Upper lobe of left lung (tissue), 6 donors: ENCODE measurements around the gene ITPKB. TPM values are rescaled to one million over a fixed set of nuclear protein-coding genes. Genes with fewer than 3 reads are reported as not detected.

Experiments
- ATAC-seq, 2 donors: fragments of 200-7000 bp; cut with Tn5 transposase; one replicate each; pipeline ENCODE4 v1.9.1; 2022; ENCODE audit warnings: mild to moderate bottlenecking in 2 of 2, moderate library complexity in 2 of 2; ENCODE audit not compliant: low FRiP score in 2 of 2
- DNase-seq, 2 donors: peaks; one replicate each; pipeline ENCODE4 v3.0.0-alpha.2; 2019 to 2020
- H3K27ac ChIP-seq, 4 donors: fragments of 200-600 bp; sonication (generic); one replicate each; pipeline ENCODE4 v1.5.1; 2016 to 2019
- H3K27me3 ChIP-seq, 4 donors: fragments of 200-600 bp; sonication (generic); one replicate each; pipeline ENCODE4 v1.5.1; 2017 to 2019
- H3K36me3 ChIP-seq, 4 donors: fragments of 200-600 bp; sonication (generic); one replicate each; pipeline ENCODE4 v1.5.1; 2016 to 2019
- H3K4me1 ChIP-seq, 4 donors: fragments of 200-600 bp; sonication (generic); one replicate each; pipeline ENCODE4 v1.5.1; 2018 to 2019
- H3K4me3 ChIP-seq, 4 donors: fragments of 200-600 bp; sonication (generic); one replicate each; pipeline ENCODE4 v1.5.1; 2017 to 2019; ENCODE audit warnings: mild to moderate bottlenecking in 2 of 4, moderate library complexity in 1 of 4
- H3K9me3 ChIP-seq, 4 donors: fragments of 200-600 bp; sonication (generic); one replicate each; pipeline ENCODE4 v1.5.1; 2018 to 2019
- CTCF ChIP-seq, 6 experiments: fragments of 450-650 bp in 4 of 6; fragments of 200-600 bp in 2 of 6; sonication (generic) in 2 of 6; IDR thresholded peaks; one replicate each; pipeline ENCODE4 v1.5.1; 2016 to 2019; ENCODE audit warnings: antibody characterized with exemption in 6 of 6
- EP300 ChIP-seq, 4 donors: sonication (generic); formaldehyde crosslinking; IDR thresholded peaks; one replicate each; pipeline ENCODE4 v1.5.1; 2017; ENCODE audit warnings: antibody characterized with exemption in 4 of 4, control low read depth in 2 of 4
- POLR2A ChIP-seq, 4 donors: fragments of 450-650 bp; IDR thresholded peaks; one replicate each; pipeline ENCODE4 v1.5.1; 2016 to 2017; ENCODE audit warnings: antibody characterized with exemption in 4 of 4, mild to moderate bottlenecking in 2 of 4
- POLR2AphosphoS5 ChIP-seq, 2 donors: sonication (generic); formaldehyde crosslinking; IDR thresholded peaks; one replicate each; pipeline ENCODE4 v1.5.1; 2017; ENCODE audit warnings: antibody characterized with exemption in 2 of 2
- WGBS, 2 donors: methylation state at CpG; one replicate each; pipeline ENCODE4 v1.1.5; 2017 to 2018; 5-methylcytosine and 5-hydroxymethylcytosine counted together
- total RNA-seq, 6 donors: library from RNA; depleted of rRNA in 4 of 6; stranded (reverse); fragments of >200 nt in 4 of 6; gene quantifications; one replicate each; pipeline versions ENCODE4 v1.1.0 to v1.2.1, GENCODE V29; 2016 to 2021
- donor health status: DM: no; HTN: no; CAD: no; lungs with moderate emphysema.
- donor health status: DM: no; HTN: yes; CAD: no; lungs with severe emphysema.

The ITPKB gene
- total RNA-seq, 6 donors from 2014 or later: 19.8 to 62.9 (median 45.8) TPM

DNA sequence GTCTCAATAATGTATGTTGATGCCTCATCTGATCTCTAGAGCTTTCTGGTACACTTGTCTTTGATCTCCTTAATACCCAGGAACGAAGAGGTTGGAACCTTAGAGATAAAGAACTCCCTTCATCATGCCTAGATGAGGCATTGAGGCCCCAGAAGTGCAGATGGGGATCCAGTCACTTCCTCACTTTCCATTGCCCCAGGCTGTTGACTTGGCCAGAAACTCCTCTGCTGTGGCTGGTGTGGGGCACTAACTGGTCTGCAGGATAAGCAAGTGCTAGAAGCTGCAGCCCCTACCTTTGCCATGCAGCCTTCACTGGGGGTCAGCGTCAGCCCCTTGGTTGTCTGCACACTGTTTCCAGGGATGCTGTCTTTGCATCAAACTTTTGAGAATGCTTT lies 140.6 kb downstream of the ITPKB start:
- ATAC-seq: no peak
- peaks cover 2 to 12% (median 5%) of the 10 kb centered on the region in 4 donors for H3K4me1 ChIP-seq
- no peak overlapping the region for H3K27ac ChIP-seq
- H3K27me3 ChIP-seq: no peaks in the 10 kb centered on the region
- 78 to 93% methylated on average over 1 to 2 of the region's 2 CpGs for WGBS, 2 donors
- no peaks in the 10 kb centered on the region for H3K36me3 ChIP-seq
- H3K4me3 ChIP-seq: no peak overlapping the region
- no peak for DNase-seq
- H3K9me3 ChIP-seq: peaks cover 0 to 5% (median 0%) of the 10 kb centered on the region in 4 donors
- TF ChIP-seq CTCF (IDR thresholded peaks at IDR 0.05): no peak
- TF ChIP-seq EP300 (IDR thresholded peaks at IDR 0.05): no peak
- no peak for TF ChIP-seq POLR2A (IDR thresholded peaks at IDR 0.05)
- no peak for TF ChIP-seq POLR2AphosphoS5 (IDR thresholded peaks at IDR 0.05)

DNA sequence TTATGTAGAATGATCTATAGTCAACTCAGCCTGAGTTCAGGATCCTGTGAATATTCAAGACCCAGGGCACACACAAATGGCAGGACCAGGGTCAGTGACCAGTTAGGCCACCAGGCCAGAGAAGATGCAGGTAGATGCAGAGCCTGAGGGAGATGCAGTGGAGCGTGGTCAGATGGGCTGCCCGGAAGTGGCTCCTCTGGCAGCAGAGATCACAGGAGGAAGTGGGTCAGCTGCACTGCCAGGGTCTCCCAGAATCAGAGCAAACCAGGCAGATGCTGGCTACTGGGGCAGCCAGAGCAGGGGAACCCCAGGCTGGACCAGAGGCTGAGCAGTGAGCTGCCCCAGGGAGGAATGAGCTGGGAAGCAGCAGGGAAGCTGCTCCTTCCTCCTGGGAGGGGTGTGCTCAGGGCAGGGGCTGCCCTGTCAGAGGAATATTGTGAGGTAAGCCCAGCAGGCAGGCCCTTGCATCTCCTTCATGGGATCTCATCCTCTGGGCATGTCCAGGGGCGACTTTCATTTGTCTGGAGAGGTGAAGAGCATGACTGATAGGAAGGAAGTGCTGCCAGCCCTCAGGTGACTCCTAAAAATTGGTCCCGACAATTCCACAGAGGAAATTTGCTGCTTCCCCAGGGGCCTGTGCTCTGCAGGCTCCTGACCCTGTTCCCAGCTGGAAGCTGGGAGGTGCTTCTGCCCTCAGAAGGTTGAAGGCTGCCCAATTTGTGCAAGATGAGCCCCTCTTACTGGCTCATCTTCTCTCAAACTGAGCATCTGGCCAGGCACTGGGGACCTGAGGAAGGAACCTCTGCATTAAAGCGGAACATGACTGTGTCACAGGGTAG lies 141.2 kb downstream of the ITPKB start:
- Histone ChIP-seq H3K27me3 (no peaks in the 10 kb centered on the region), H3K27ac (no peak overlapping the region), H3K4me3 (no peak overlapping the region), H3K36me3 (no peaks in the 10 kb centered on the region), H3K4me1 (peaks cover 0 to 6% (median under 1%) of the 10 kb centered on the region in 4 donors), H3K9me3 (peaks cover 0 to 5% (median 0%) of the 10 kb centered on the region in 4 donors)
- TF ChIP-seq CTCF (IDR thresholded peaks at IDR 0.05): no peak
- no peak for TF ChIP-seq POLR2AphosphoS5 (IDR thresholded peaks at IDR 0.05)
- TF ChIP-seq POLR2A (IDR thresholded peaks at IDR 0.05): no peak
- TF ChIP-seq EP300 (IDR thresholded peaks at IDR 0.05): no peak
- DNase-seq: no peak
- ATAC-seq: no peak
- 77 to 82% methylated on average over 3 to 5 of the region's 5 CpGs for WGBS, 2 donors

GRCh38 chr1:226596531-226597165 lies 142.4 kb downstream of the ITPKB start:
- H3K27me3 ChIP-seq: no peaks in the 10 kb centered on the region
- no peak for DNase-seq
- TF ChIP-seq POLR2A (IDR thresholded peaks at IDR 0.05): no peak
- no peak overlapping the region for H3K4me3 ChIP-seq
- no peak overlapping the region for H3K27ac ChIP-seq
- peaks cover 0 to 5% (median 0%) of the 10 kb centered on the region in 4 donors for H3K9me3 ChIP-seq
- ATAC-seq: peak in 1 of 2 donors; percentile 17
- WGBS, 2 donors: 86 to 94% methylated on average over 11 to 15 of the region's 16 CpGs
- H3K4me1 ChIP-seq: no peaks in the 10 kb centered on the region
- no peaks in the 10 kb centered on the region for H3K36me3 ChIP-seq

DNA sequence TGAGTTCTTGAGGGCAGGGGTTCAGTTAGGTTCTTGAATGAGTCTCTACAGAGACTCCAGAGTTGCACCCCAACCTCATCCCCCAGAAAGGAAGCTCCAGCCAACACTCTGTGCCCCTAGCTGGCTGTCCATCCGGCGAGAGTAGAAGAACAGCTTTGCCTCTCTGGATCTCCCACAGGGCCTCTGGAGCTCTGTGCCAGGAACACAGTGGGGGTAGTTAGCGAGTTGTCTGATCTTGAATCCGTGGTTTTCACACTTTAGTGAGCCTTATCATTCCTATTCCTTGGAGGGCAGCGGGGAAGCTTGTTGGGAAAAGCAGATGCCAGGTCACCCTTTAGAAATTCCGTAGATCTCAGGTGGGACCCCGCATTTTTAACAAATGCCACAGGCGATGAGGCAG lies 145.5 kb downstream of the ITPKB start:
- Histone ChIP-seq H3K27me3 (no peaks in the 10 kb centered on the region), H3K4me1 (no peaks in the 10 kb centered on the region), H3K36me3 (no peaks in the 10 kb centered on the region), H3K27ac (no peak overlapping the region), H3K4me3 (no peak overlapping the region), H3K9me3 (peaks cover 0 to 5% (median 0%) of the 10 kb centered on the region in 4 donors)
- TF ChIP-seq POLR2A (IDR thresholded peaks at IDR 0.05): no peak
- TF ChIP-seq EP300 (IDR thresholded peaks at IDR 0.05): no peak
- TF ChIP-seq CTCF (IDR thresholded peaks at IDR 0.05): no peak
- TF ChIP-seq POLR2AphosphoS5 (IDR thresholded peaks at IDR 0.05): no peak
- ATAC-seq (no peak), DNase-seq (no peak)
- 86 to 92% methylated on average over 8 of the region's 8 CpGs for WGBS, 2 donors

DNA sequence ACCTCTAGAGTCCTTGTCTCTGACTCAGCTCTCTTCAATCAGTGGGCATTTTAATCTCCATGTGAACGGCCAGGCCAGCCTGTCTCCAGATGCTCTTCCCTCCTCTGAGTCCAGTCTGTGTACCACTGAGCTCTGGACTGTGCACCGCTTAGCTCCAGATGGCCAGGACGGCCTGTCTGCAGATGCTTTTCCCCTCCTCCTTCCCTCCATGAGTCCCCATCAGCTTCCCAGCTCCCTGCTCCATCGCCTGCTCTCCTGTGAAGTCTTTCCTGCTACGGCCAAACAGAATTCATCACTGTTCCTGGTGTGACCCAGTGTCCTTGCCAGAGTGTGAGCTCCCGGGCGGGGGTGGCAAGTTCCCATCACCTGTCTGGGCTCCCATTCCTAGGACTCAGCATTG lies 148.5 kb downstream of the ITPKB start:
- H3K4me1 ChIP-seq: no peaks in the 10 kb centered on the region
- ATAC-seq (no peak), DNase-seq (no peak)
- H3K9me3 ChIP-seq: peaks cover 0 to 2% (median 0%) of the 10 kb centered on the region in 4 donors
- H3K27me3 ChIP-seq: no peaks in the 10 kb centered on the region
- H3K27ac ChIP-seq: no peak overlapping the region
- TF ChIP-seq CTCF (IDR thresholded peaks at IDR 0.05): no peak
- no peak for TF ChIP-seq POLR2AphosphoS5 (IDR thresholded peaks at IDR 0.05)
- TF ChIP-seq POLR2A (IDR thresholded peaks at IDR 0.05): no peak
- TF ChIP-seq EP300 (IDR thresholded peaks at IDR 0.05): no peak
- no peak overlapping the region for H3K4me3 ChIP-seq
- 88 to 93% methylated on average over 7 of the region's 7 CpGs for WGBS, 2 donors
- no peaks in the 10 kb centered on the region for H3K36me3 ChIP-seq
